Neural crest cell (in vitro differentiated cells): ENCODE data around the gene UGP2. TPM values are rescaled to one million over a fixed set of nuclear protein-coding genes. Genes with fewer than 3 reads are reported as not detected.

Experiments
- DNase-seq: peaks from one replicate; pipeline ENCODE4 v3.0.0; 2021; ENCODE audit warnings: low read depth, mixed read lengths, low spot score
- H3K27ac Mint-ChIP-seq: one replicate; pipeline ENCODE4 v1.8.0; 2021; ENCODE audit warnings: mild to moderate bottlenecking, mixed read lengths; ENCODE audit not compliant: unreplicated experiment
- H3K27me3 Mint-ChIP-seq: 2 replicates; pipeline ENCODE4 v1.8.0; 2021; ENCODE audit warnings: low read depth, mild to moderate bottlenecking, mixed read lengths
- H3K36me3 Mint-ChIP-seq: 2 replicates; pipeline ENCODE4 v1.8.0; 2021; ENCODE audit warnings: low read depth, mild to moderate bottlenecking, mixed read lengths
- H3K4me1 Mint-ChIP-seq: 2 replicates; pipeline ENCODE4 v1.8.0; 2021; ENCODE audit warnings: mixed read lengths
- H3K4me3 Mint-ChIP-seq: one replicate; pipeline ENCODE4 v1.8.0; 2021; ENCODE audit warnings: mild to moderate bottlenecking, mixed read lengths
- H3K9me3 Mint-ChIP-seq: 2 replicates; pipeline ENCODE4 v1.8.0; 2021; ENCODE audit warnings: mixed read lengths
- CTCF ChIP-seq: fragments of 200-600 bp; sonication (generic); conservative IDR thresholded peaks from 2 replicates; pipeline ENCODE4 v1.5.0; 2021; ENCODE audit warnings: antibody characterized with exemption, mild to moderate bottlenecking
- total RNA-seq: library from RNA; stranded (reverse); gene quantifications from 2 replicates; pipeline ENCODE4 v1.2.1, GENCODE V29; 2021

UGP2 gene
- total RNA-seq, 1 donor from 2014 or later = 56.9 TPM

- no peak overlapping the region for H3K4me3 Mint-ChIP-seq
- no peaks in the 10 kb centered on the region for H3K9me3 Mint-ChIP-seq
- no peak for DNase-seq
- no peak overlapping the region for H3K27ac Mint-ChIP-seq
- TF ChIP-seq CTCF = no peak
- H3K36me3 Mint-ChIP-seq = peaks cover 15% of the 10 kb centered on the region
- no peaks in the 10 kb centered on the region for H3K27me3 Mint-ChIP-seq
- peaks cover 8% of the 10 kb centered on the region for H3K4me1 Mint-ChIP-seq
These were observed 14.6 kb downstream of the UGP2 start for GRCh38 chr2:63856303-63856603.

- Mint-ChIP-seq H3K4me3 (no peak overlapping the region), H3K36me3 (peaks cover 18% of the 10 kb centered on the region), H3K27me3 (no peaks in the 10 kb centered on the region), H3K27ac (no peak overlapping the region), H3K4me1 (peaks cover 8% of the 10 kb centered on the region), H3K9me3 (no peaks in the 10 kb centered on the region)
- no peak for TF ChIP-seq CTCF
- DNase-seq = no peak
These were observed 16.6 kb downstream of the UGP2 start for GRCh38 chr2:63858291-63858690.

GRCh38 chr2:63861220-63861822, 19.6 kb downstream of the UGP2 start:
- no peak overlapping the region for H3K4me3 Mint-ChIP-seq
- TF ChIP-seq CTCF = peak; percentile 68
- DNase-seq = peak; percentile 17
- no peaks in the 10 kb centered on the region for H3K9me3 Mint-ChIP-seq
- peaks cover 21% of the 10 kb centered on the region for H3K36me3 Mint-ChIP-seq
- no peak overlapping the region for H3K27ac Mint-ChIP-seq
- H3K27me3 Mint-ChIP-seq = no peaks in the 10 kb centered on the region
- no peaks in the 10 kb centered on the region for H3K4me1 Mint-ChIP-seq

GRCh38 chr2:63862806-63863205, 21.1 kb downstream of the UGP2 start:
- Mint-ChIP-seq H3K9me3 (no peaks in the 10 kb centered on the region), H3K27me3 (no peaks in the 10 kb centered on the region), H3K4me3 (no peak overlapping the region), H3K27ac (no peak overlapping the region), H3K36me3 (peaks cover 18% of the 10 kb centered on the region), H3K4me1 (no peaks in the 10 kb centered on the region)
- no peak for DNase-seq
- no peak for TF ChIP-seq CTCF

- no peaks in the 10 kb centered on the region for H3K9me3 Mint-ChIP-seq
- H3K4me1 Mint-ChIP-seq = no peaks in the 10 kb centered on the region
- no peak for TF ChIP-seq CTCF
- H3K27ac Mint-ChIP-seq = no peak overlapping the region
- H3K27me3 Mint-ChIP-seq = no peaks in the 10 kb centered on the region
- peaks cover 18% of the 10 kb centered on the region for H3K36me3 Mint-ChIP-seq
- no peak overlapping the region for H3K4me3 Mint-ChIP-seq
- DNase-seq = no peak
These were observed 22.0 kb downstream of the UGP2 start for GRCh38 chr2:63863707-63864106.
